NCI-H510A treated with DMSO at 0.1 percent for 48 hours (cell line): ENCODE measurements around the gene LIMS1.
"Not testable (repeated sequence)": the region's sequence is repeated elsewhere in the genome, so short reads cannot be mapped to it uniquely, and the experiment has no call there.

Experiments used
- DNase-seq: peaks from one replicate; lab custom pipeline; 2025; lab: John Stamatoyannopoulos, UW

Gene LIMS1

GRCh38 chr2:108552566-108552965 is 18.3 kb downstream of the LIMS1 start:
- no peak for DNase-seq

GRCh38 chr2:108553209-108553919 is 19.1 kb downstream of the LIMS1 start:
- DNase-seq: no peak

GRCh38 chr2:108554528-108554927 is 20.3 kb downstream of the LIMS1 start:
- no peak for DNase-seq

- DNase-seq: no peak
Measured at GRCh38 chr2:108555572-108555971, 21.3 kb downstream of the LIMS1 start.

- not testable (repeated sequence) for DNase-seq
Measured at GRCh38 chr2:108556581-108556980, 22.3 kb downstream of the LIMS1 start.

GRCh38 chr2:108560241-108560811 is 26.1 kb downstream of the LIMS1 start:
- no peak for DNase-seq

GRCh38 chr2:108560895-108561530 is 26.7 kb downstream of the LIMS1 start:
- no peak for DNase-seq

GRCh38 chr2:108562274-108562673 is 28.0 kb downstream of the LIMS1 start:
- DNase-seq: no peak

- no peak for DNase-seq
Measured at GRCh38 chr2:108564510-108564909, 30.2 kb downstream of the LIMS1 start.

GRCh38 chr2:108565778-108566375 is 31.6 kb downstream of the LIMS1 start:
- DNase-seq: no peak

- DNase-seq: no peak
Measured at GRCh38 chr2:108570416-108570815, 36.1 kb downstream of the LIMS1 start.

GRCh38 chr2:108571286-108571685 is 37.0 kb downstream of the LIMS1 start:
- DNase-seq: no peak

- DNase-seq: no peak
Measured at GRCh38 chr2:108573061-108573460, 38.8 kb downstream of the LIMS1 start.

- DNase-seq: no peak
Measured at GRCh38 chr2:108574332-108574731, 40.1 kb downstream of the LIMS1 start.

GRCh38 chr2:108575132-108575966 is 41.1 kb downstream of the LIMS1 start:
- peak; percentile 39 for DNase-seq

- DNase-seq: no peak
Measured at GRCh38 chr2:108577099-108577498, 42.8 kb downstream of the LIMS1 start.

- DNase-seq: no peak
Measured at GRCh38 chr2:108579623-108580022, 45.4 kb downstream of the LIMS1 start.

GRCh38 chr2:108580050-108580449 is 45.8 kb downstream of the LIMS1 start:
- no peak for DNase-seq

GRCh38 chr2:108583903-108584520 is 49.7 kb downstream of the LIMS1 start:
- DNase-seq: peak; percentile 86

GRCh38 chr2:108585436-108585835 is 51.2 kb downstream of the LIMS1 start:
- DNase-seq: no peak

GRCh38 chr2:108586116-108586515 is 51.8 kb downstream of the LIMS1 start:
- DNase-seq: no peak

- DNase-seq: no peak
Measured at GRCh38 chr2:108586631-108587030, 52.4 kb downstream of the LIMS1 start.
